ENCODE results near the gene SRM. TPM values are rescaled to one million over a fixed set of nuclear protein-coding genes. Genes with fewer than 3 reads are reported as not detected.

Gene SRM
- polyA plus RNA-seq, 1 donor from 2014 or later, result 22.9 TPM

DNA sequence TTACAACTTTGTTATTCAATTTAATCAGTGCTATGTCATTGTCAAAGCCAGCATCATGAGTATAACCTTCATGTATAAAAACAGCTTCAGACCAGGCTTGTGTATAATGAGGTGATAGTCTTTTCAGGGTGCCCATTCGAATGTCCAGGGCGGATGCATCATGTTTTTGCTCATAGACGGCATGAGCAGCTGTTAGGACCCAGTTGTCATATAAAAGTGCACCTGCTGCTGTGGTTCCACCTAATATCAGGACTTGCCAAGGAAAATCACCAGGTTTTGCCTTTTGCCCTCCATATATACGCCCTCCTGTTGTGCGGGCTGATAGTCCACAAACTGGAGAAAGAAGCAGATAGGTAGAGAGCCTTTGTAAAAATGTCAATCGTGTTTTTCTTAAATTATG is 32.5 kb downstream of the SRM start:
- no peaks in the 10 kb centered on the region for H3K9me2 ChIP-seq (ENCODE audit: insufficient read depth, low read length)
- no peak overlapping the region for H3K9ac ChIP-seq (ENCODE audit: low read length)
- no peak overlapping the region for H3K4me2 ChIP-seq (ENCODE audit: low read length)
- H3K79me2 ChIP-seq (replicated peaks; ENCODE audit: insufficient read depth, low read length), result no peaks in the 10 kb centered on the region
- TF ChIP-seq POLR2AphosphoS5 (IDR thresholded peaks at IDR 0.05), result no peak
- TF ChIP-seq MXI1 (conservative IDR thresholded peaks at IDR 0.05; ENCODE audit: poor library complexity, severe bottlenecking), result no peak
- TF ChIP-seq EP300 (conservative IDR thresholded peaks at IDR 0.05; ENCODE audit: poor library complexity, severe bottlenecking), result no peak
- no peaks in the 10 kb centered on the region for H3K9me3 ChIP-seq (ENCODE audit: low read length)
- H3K27me3 ChIP-seq (ENCODE audit: insufficient read depth, low read depth, low read length), result no peaks in the 10 kb centered on the region
- peaks cover 5% of the 10 kb centered on the region for H4K20me1 ChIP-seq (ENCODE audit: insufficient read depth)
- no peak overlapping the region for H2AFZ ChIP-seq (ENCODE audit: low read depth, low read length)
- H3K36me3 ChIP-seq (ENCODE audit: insufficient read depth, low read length), result peaks cover 10% of the 10 kb centered on the region
- H3K4me3 ChIP-seq (ENCODE audit: low read length), result no peak overlapping the region
- H3F3A ChIP-seq (ENCODE audit: insufficient read depth, low read length, poor library complexity, severe bottlenecking), result no peaks in the 10 kb centered on the region
- no peak overlapping the region for H3K27ac ChIP-seq (ENCODE audit: low read length)

- no peak overlapping the region for H3K4me2 ChIP-seq (ENCODE audit: low read length)
- no peak overlapping the region for H2AFZ ChIP-seq (ENCODE audit: low read depth, low read length)
- H3K9me3 ChIP-seq (ENCODE audit: low read length), result no peaks in the 10 kb centered on the region
- no peak overlapping the region for H3K4me3 ChIP-seq (ENCODE audit: low read length)
- H3K27me3 ChIP-seq (ENCODE audit: insufficient read depth, low read depth, low read length), result no peaks in the 10 kb centered on the region
- no peaks in the 10 kb centered on the region for H3K79me2 ChIP-seq (replicated peaks; ENCODE audit: insufficient read depth, low read length)
- H4K20me1 ChIP-seq (ENCODE audit: insufficient read depth), result peaks cover 5% of the 10 kb centered on the region
- H3K27ac ChIP-seq (ENCODE audit: low read length), result no peak overlapping the region
- H3K36me3 ChIP-seq (ENCODE audit: insufficient read depth, low read length), result peaks cover 14% of the 10 kb centered on the region
- TF ChIP-seq POLR2AphosphoS5 (IDR thresholded peaks at IDR 0.05) (no peak), CTCF (IDR thresholded peaks at IDR 0.05; ENCODE audit: poor library complexity, severe bottlenecking) (no peak), EP300 (conservative IDR thresholded peaks at IDR 0.05; ENCODE audit: poor library complexity, severe bottlenecking) (no peak), EZH2 (IDR thresholded peaks at IDR 0.05; ENCODE audit: borderline replicate concordance, insufficient read depth, low read length, poor library complexity, severe bottlenecking) (no peak), TAF1 (IDR thresholded peaks at IDR 0.05; ENCODE audit: low read depth) (no peak)
- H3K9ac ChIP-seq (ENCODE audit: low read length), result no peak overlapping the region
- no peaks in the 10 kb centered on the region for H3F3A ChIP-seq (ENCODE audit: insufficient read depth, low read length, poor library complexity, severe bottlenecking)
- no peaks in the 10 kb centered on the region for H3K9me2 ChIP-seq (ENCODE audit: insufficient read depth, low read length)
These were observed 32.9 kb downstream of the SRM start for GRCh38 chr1:11026903-11027302.

GRCh38 chr1:11026052-11026451 is 33.8 kb downstream of the SRM start:
- Histone ChIP-seq H3K27ac (ENCODE audit: low read length) (no peak overlapping the region), H3K4me3 (ENCODE audit: low read length) (no peak overlapping the region), H3K36me3 (ENCODE audit: insufficient read depth, low read length) (peaks cover 14% of the 10 kb centered on the region)

More at GRCh38 chr1:11026052-11026451, 33.8 kb downstream of the SRM start:
- H3F3A ChIP-seq (ENCODE audit: insufficient read depth, low read length, poor library complexity, severe bottlenecking), result no peaks in the 10 kb centered on the region
- H3K9me3 ChIP-seq (ENCODE audit: low read length), result no peaks in the 10 kb centered on the region
- no peak overlapping the region for H3K9ac ChIP-seq (ENCODE audit: low read length)
- H3K79me2 ChIP-seq (replicated peaks; ENCODE audit: insufficient read depth, low read length), result no peaks in the 10 kb centered on the region
- TF ChIP-seq TAF1 (IDR thresholded peaks at IDR 0.05; ENCODE audit: low read depth) (no peak), EZH2 (IDR thresholded peaks at IDR 0.05; ENCODE audit: borderline replicate concordance, insufficient read depth, low read length, poor library complexity, severe bottlenecking) (no peak), CTCF (IDR thresholded peaks at IDR 0.05; ENCODE audit: poor library complexity, severe bottlenecking) (no peak), SMC3 (conservative IDR thresholded peaks at IDR 0.05; ENCODE audit: poor library complexity) (no peak), RAD21 (conservative IDR thresholded peaks at IDR 0.05) (no peak), POLR2AphosphoS5 (IDR thresholded peaks at IDR 0.05) (no peak), MXI1 (conservative IDR thresholded peaks at IDR 0.05; ENCODE audit: poor library complexity, severe bottlenecking) (no peak), EP300 (conservative IDR thresholded peaks at IDR 0.05; ENCODE audit: poor library complexity, severe bottlenecking) (no peak)
- peaks cover 5% of the 10 kb centered on the region for H4K20me1 ChIP-seq (ENCODE audit: insufficient read depth)
- H3K27me3 ChIP-seq (ENCODE audit: insufficient read depth, low read depth, low read length), result no peaks in the 10 kb centered on the region
- H3K4me2 ChIP-seq (ENCODE audit: low read length), result no peak overlapping the region
- H3K9me2 ChIP-seq (ENCODE audit: insufficient read depth, low read length), result no peaks in the 10 kb centered on the region
- H2AFZ ChIP-seq (ENCODE audit: low read depth, low read length), result no peak overlapping the region

Measured in neural cell (in vitro differentiated cells).